Measurements from ENCODE around the gene RAB13.
A peak's percentile ranks its signal among the peaks of the same experiment; 100 is the strongest.

Gene RAB13

DNA sequence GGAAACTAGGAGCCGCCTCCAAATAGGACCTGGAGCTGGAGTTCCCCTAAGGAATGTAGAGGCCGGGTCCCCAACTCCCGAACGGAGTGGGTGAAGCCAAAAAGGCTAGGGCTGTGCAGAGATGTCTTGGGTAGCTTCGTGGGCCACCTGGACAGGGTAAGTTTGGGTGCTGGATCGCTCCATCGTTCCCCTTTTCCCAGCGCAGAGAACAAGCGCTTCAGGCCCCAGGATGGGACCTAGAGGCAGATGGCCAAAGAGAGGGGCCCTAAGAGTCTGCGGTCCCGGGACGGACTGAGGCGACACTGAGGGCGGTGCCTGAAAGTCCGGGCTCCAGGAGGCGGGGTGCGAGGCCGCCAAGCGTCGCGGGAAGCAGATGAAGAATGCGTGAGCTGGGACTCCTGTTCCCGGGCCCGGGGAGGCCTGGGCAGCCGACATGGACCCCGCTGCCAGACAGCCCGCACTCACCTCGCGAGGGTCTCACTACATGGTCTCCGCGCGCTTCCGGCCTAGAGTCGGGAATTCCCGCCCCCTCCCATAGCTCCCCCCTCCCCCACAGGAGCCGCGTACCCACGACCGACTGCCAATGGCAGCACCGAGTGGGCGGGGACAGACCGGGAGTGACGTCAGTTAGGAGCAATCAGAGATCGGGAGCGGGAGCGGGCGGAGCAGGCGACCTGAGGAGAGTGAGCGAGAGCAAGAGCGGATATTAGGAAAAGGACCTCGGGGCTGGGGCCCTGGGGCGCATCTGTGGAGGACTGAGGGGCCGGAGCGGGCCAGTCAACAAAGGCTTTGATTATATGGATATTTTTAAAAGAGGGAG is 22.9 kb downstream of the RAB13 start, which contains the start of gene SLC39A1:
Gene SLC39A1, minus strand, starts transcription at position 508 of the 820 bp plus-strand sequence. CDS start 822 bp downstream, outside the sequence.
- H3K4me1 ChIP-seq, result no peaks in the 10 kb centered on the region
- no peaks in the 10 kb centered on the region for H3K27me3 ChIP-seq
- peak; percentile 99 for DNase-seq
- H3K9me3 ChIP-seq, result no peaks in the 10 kb centered on the region
- TF ChIP-seq, protein P1, sequence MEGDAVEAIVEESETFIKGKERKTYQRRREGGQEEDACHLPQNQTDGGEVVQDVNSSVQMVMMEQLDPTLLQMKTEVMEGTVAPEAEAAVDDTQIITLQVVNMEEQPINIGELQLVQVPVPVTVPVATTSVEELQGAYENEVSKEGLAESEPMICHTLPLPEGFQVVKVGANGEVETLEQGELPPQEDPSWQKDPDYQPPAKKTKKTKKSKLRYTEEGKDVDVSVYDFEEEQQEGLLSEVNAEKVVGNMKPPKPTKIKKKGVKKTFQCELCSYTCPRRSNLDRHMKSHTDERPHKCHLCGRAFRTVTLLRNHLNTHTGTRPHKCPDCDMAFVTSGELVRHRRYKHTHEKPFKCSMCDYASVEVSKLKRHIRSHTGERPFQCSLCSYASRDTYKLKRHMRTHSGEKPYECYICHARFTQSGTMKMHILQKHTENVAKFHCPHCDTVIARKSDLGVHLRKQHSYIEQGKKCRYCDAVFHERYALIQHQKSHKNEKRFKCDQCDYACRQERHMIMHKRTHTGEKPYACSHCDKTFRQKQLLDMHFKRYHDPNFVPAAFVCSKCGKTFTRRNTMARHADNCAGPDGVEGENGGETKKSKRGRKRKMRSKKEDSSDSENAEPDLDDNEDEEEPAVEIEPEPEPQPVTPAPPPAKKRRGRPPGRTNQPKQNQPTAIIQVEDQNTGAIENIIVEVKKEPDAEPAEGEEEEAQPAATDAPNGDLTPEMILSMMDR (IDR thresholded peaks at IDR 0.05; ENCODE audit: low read depth, low read length), result no peak
- H3K4me3 ChIP-seq (ENCODE audit: low read depth, low read length), result peak within 1 kb of the TSS; percentile 97
- peaks cover 3% of the 10 kb centered on the region for H3K36me3 ChIP-seq

DNA sequence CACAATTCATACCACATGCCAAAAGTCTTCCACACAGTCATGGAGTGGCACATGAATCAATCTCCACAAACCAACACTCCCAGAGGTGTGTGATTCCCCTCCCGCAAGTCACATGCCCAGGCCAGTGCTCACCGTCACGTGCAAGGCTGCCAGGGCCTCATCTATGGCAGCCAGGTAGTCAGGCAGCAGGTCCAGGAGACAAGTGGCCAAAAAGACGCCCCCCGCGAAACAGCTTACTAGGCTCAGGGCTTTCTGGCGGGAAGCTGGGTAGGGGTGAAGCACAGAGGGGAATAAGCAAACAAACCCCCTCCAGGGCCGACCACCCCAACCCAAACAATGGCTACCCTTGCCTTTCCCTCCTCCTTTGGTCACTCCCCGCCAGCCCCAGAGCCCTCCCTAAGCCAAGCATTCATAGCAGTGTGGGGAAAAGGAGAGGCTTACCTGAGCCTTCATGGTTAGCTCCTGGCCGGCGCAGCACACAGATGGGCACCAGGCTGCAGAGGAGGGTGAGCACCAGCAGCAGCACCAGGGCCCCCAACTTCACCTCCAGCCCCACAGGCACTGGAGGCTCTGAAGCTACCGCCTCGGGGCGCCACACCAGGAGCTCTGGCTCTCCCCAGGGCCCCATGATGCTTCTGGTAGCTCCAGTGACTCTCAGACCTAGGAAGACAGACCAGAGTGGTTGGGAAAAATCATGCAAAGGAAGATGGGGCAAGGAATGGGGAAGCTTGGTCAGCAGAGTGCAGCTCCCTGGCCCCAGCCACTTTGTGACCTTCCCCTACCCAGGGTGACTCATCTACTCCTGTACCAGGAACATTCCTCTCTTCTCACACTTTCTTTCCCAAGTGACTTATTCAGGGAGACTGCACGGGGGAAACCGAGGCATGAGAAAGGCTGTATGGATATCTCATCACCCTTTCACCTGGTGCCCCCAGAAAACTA is 23.8 kb downstream of the RAB13 start:
- Histone ChIP-seq H3K4me3 (ENCODE audit: low read depth, low read length) (peak overlapping the region; percentile 97), H3K36me3 (peaks cover 3% of the 10 kb centered on the region), H3K4me1 (no peaks in the 10 kb centered on the region), H3K9me3 (no peaks in the 10 kb centered on the region), H3K27me3 (no peaks in the 10 kb centered on the region)
- TF ChIP-seq, protein P1 (IDR thresholded peaks at IDR 0.05; ENCODE audit: low read depth, low read length), result no peak
- DNase-seq, result no peak

DNA sequence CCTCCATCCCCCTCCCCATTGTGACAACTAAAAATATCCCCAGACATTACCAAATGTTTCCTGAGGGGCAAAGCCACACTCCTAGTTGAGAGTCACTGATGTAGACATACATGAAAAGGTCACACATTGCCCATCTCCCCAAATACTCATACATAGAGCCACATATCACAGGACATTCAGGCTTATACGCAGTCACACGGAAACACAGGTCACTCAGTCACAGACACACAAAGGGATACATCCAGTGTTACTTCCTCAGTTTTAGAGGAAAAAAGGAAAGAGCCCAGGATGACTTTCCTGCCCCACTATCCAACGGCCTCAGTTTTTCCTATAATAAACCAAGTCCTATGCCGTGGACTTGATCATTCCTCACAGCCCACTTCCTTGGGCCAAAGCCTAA is 24.7 kb downstream of the RAB13 start:
- H3K27me3 ChIP-seq, result no peaks in the 10 kb centered on the region
- H3K36me3 ChIP-seq, result peaks cover 3% of the 10 kb centered on the region
- H3K9me3 ChIP-seq, result no peaks in the 10 kb centered on the region
- DNase-seq, result no peak
- H3K4me3 ChIP-seq (ENCODE audit: low read depth, low read length), result peak overlapping the region; percentile 97
- TF ChIP-seq, protein P1 (IDR thresholded peaks at IDR 0.05; ENCODE audit: low read depth, low read length), result no peak
- peaks cover 3% of the 10 kb centered on the region for H3K4me1 ChIP-seq

DNA sequence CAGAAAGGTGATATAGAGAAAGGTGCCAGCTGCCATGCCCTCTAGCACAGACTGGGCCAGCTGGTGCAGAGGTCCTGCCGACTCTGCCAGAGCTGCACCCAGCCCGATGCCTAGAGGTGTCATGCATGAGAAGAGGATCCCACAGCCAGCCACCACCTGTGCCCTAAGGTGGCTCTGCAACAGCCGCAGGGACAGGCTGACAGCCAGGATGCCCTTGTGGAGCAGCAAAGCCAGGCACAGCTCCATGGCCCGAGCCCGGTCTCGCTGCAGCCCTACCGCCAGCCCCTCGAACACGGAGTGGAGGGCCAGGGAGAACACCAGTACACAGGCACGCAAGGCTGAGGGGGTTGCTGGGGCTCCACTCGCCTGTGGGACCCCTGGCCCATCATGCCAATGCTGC is 25.9 kb downstream of the RAB13 start:
- peaks cover 8% of the 10 kb centered on the region for H3K4me1 ChIP-seq

DNA sequence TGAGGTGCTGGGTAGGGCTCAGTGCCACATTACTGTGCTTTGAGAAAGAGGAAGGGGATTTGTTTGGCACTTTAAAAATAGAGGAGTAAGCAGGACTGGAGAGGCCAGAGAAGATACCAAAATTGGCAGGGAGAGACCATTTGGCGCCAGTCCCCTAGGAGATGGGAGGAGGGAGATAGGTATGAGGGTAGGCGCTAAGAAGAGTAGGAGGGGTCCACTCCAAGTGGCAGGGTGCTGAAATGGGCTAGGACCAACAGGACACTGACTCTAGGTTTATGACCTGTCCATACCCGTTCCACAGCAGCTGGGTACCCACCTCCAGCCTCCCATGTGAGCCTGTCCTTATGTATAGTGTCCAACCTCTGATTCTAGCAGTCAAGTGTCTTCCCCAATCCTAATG is 26.7 kb downstream of the RAB13 start:
- H3K36me3 ChIP-seq, result peaks cover 3% of the 10 kb centered on the region
- H3K27me3 ChIP-seq, result no peaks in the 10 kb centered on the region
- H3K4me3 ChIP-seq (ENCODE audit: low read depth, low read length), result no peak overlapping the region
- no peaks in the 10 kb centered on the region for H3K9me3 ChIP-seq
- peaks cover 8% of the 10 kb centered on the region for H3K4me1 ChIP-seq
- TF ChIP-seq, protein P1 (IDR thresholded peaks at IDR 0.05; ENCODE audit: low read depth, low read length), result no peak
- DNase-seq, result no peak

More for the DNA sequence above, 25.9 kb downstream of the RAB13 start:
- no peaks in the 10 kb centered on the region for H3K9me3 ChIP-seq
- TF ChIP-seq, protein P1 (IDR thresholded peaks at IDR 0.05; ENCODE audit: low read depth, low read length), result no peak
- peaks cover 3% of the 10 kb centered on the region for H3K36me3 ChIP-seq
- no peak overlapping the region for H3K4me3 ChIP-seq (ENCODE audit: low read depth, low read length)
- no peak for DNase-seq
- H3K27me3 ChIP-seq, result no peaks in the 10 kb centered on the region
